ENCODE results near the gene TTLL9.

TTLL9 gene

GRCh38 chr20:31916708-31917107 is 46.3 kb downstream of the TTLL9 start:
- TF ChIP-seq FOXM1 (IDR thresholded peaks at IDR 0.05; ENCODE audit: borderline replicate concordance, low read depth) (no peak), USF1 (IDR thresholded peaks at IDR 0.05) (peak; percentile 63), YY1 (IDR thresholded peaks at IDR 0.05; ENCODE audit: low read depth) (no peak)

GRCh38 chr20:31918466-31919105 is 48.2 kb downstream of the TTLL9 start:
- no peak for TF ChIP-seq TCF12 (IDR thresholded peaks at IDR 0.05; ENCODE audit: low read depth)
- no peak for TF ChIP-seq RAD21 (IDR thresholded peaks at IDR 0.05; ENCODE audit: low read depth)
- TF ChIP-seq EGR1 (IDR thresholded peaks at IDR 0.05), result no peak
- no peak for TF ChIP-seq MAX (IDR thresholded peaks at IDR 0.05)
- TF ChIP-seq USF1 (IDR thresholded peaks at IDR 0.05), result no peak
- TF ChIP-seq NFIC (IDR thresholded peaks at IDR 0.05), result no peak
- no peak for TF ChIP-seq CREB1 (IDR thresholded peaks at IDR 0.05; ENCODE audit: low read depth)
- no peak for TF ChIP-seq CEBPB (IDR thresholded peaks at IDR 0.05)
- no peak for TF ChIP-seq YY1 (IDR thresholded peaks at IDR 0.05; ENCODE audit: low read depth)
- no peak for TF ChIP-seq TAF1 (IDR thresholded peaks at IDR 0.05; ENCODE audit: low read depth)
- no peak for TF ChIP-seq EP300 (IDR thresholded peaks at IDR 0.05; ENCODE audit: borderline replicate concordance)
- TF ChIP-seq TEAD4 (IDR thresholded peaks at IDR 0.05), result no peak
- TF ChIP-seq FOXM1 (IDR thresholded peaks at IDR 0.05; ENCODE audit: borderline replicate concordance, low read depth), result no peak
- TF ChIP-seq REST (IDR thresholded peaks at IDR 0.05; ENCODE audit: low read depth), result no peak
- TF ChIP-seq ZBTB7A (IDR thresholded peaks at IDR 0.05; ENCODE audit: low read depth), result no peak

- TF ChIP-seq CEBPB (IDR thresholded peaks at IDR 0.05) (no peak), REST (IDR thresholded peaks at IDR 0.05; ENCODE audit: low read depth) (no peak), FOXM1 (IDR thresholded peaks at IDR 0.05; ENCODE audit: borderline replicate concordance, low read depth) (no peak), MAX (IDR thresholded peaks at IDR 0.05) (no peak), YY1 (IDR thresholded peaks at IDR 0.05; ENCODE audit: low read depth) (no peak), TCF12 (IDR thresholded peaks at IDR 0.05; ENCODE audit: low read depth) (no peak), USF1 (IDR thresholded peaks at IDR 0.05) (no peak)
These were observed 49.1 kb downstream of the TTLL9 start for GRCh38 chr20:31919410-31920155.

- TF ChIP-seq MAX (IDR thresholded peaks at IDR 0.05) (no peak), ZBTB7A (IDR thresholded peaks at IDR 0.05; ENCODE audit: low read depth) (no peak)
These were observed 49.9 kb downstream of the TTLL9 start for GRCh38 chr20:31920275-31920855.

GRCh38 chr20:31922181-31922580 is 51.7 kb downstream of the TTLL9 start:
- TF ChIP-seq USF1 (IDR thresholded peaks at IDR 0.05) (no peak), FOXM1 (IDR thresholded peaks at IDR 0.05; ENCODE audit: borderline replicate concordance, low read depth) (no peak), RAD21 (IDR thresholded peaks at IDR 0.05; ENCODE audit: low read depth) (no peak), CEBPB (IDR thresholded peaks at IDR 0.05) (no peak), REST (IDR thresholded peaks at IDR 0.05; ENCODE audit: low read depth) (no peak), ZBTB7A (IDR thresholded peaks at IDR 0.05; ENCODE audit: low read depth) (no peak), NFIC (IDR thresholded peaks at IDR 0.05) (no peak), EP300 (IDR thresholded peaks at IDR 0.05; ENCODE audit: borderline replicate concordance) (no peak)
